ENCODE data around the gene FRMD4A. TPM values are rescaled to one million over a fixed set of nuclear protein-coding genes. Genes with fewer than 3 reads are reported as not detected.

Gene FRMD4A
- total RNA-seq, 4 donors from 2014 or later = 4.4 to 7.1 (median 5.2) TPM

GRCh38 chr10:14181567-14181936, 149.2 kb downstream of the FRMD4A start:
- H3K4me1 ChIP-seq = no peaks in the 10 kb centered on the region
- in situ Hi-C loops (cut with MboI; ENCODE audit: low sequenced_read_pairs in 4 of 4) (loop anchor here in 1 of 4 donors (25.0 kb wide), 1 partner anchor 306 kb away; no protein-coding TSS in a partner anchor), intact Hi-C loops (cut with DNase I; ENCODE audit: low total_unique reads) (no loop called here)

GRCh38 chr10:14180911-14181566, 149.7 kb downstream of the FRMD4A start:
- no peak for DNase-seq
- Histone ChIP-seq H3K27me3 (peaks cover 0 to 10% (median 0%) of the 10 kb centered on the region in 3 donors), H3K4me3 (no peak overlapping the region), H3K36me3 (no peaks in the 10 kb centered on the region), H3K27ac (no peak overlapping the region), H3K9me3 (no peaks in the 10 kb centered on the region), H3K4me1 (no peaks in the 10 kb centered on the region)
- intact Hi-C loops (cut with DNase I; ENCODE audit: low total_unique reads) = no loop called here
- TF ChIP-seq CTCF (IDR thresholded peaks at IDR 0.05 in 4 of 5, conservative IDR thresholded peaks at IDR 0.05 in 1 of 5) = no peak
- TF ChIP-seq POLR2A (IDR thresholded peaks at IDR 0.05) = no peak
- in situ Hi-C loops (cut with MboI; ENCODE audit: low sequenced_read_pairs in 4 of 4) = loop anchor here in 1 of 4 donors (25.0 kb wide), 1 partner anchor 306 kb away; no protein-coding TSS in a partner anchor
- no peak for ATAC-seq

More at GRCh38 chr10:14181567-14181936, 149.2 kb downstream of the FRMD4A start:
- no peaks in the 10 kb centered on the region for H3K36me3 ChIP-seq
- ATAC-seq = no peak
- DNase-seq = no peak
- H3K4me3 ChIP-seq = no peak overlapping the region
- peaks cover 0 to 10% (median 0%) of the 10 kb centered on the region in 3 donors for H3K27me3 ChIP-seq
- no peak for TF ChIP-seq POLR2A (IDR thresholded peaks at IDR 0.05)
- TF ChIP-seq CTCF (IDR thresholded peaks at IDR 0.05 in 4 of 5, conservative IDR thresholded peaks at IDR 0.05 in 1 of 5) = no peak
- no peaks in the 10 kb centered on the region for H3K9me3 ChIP-seq
- no peak overlapping the region for H3K27ac ChIP-seq

GRCh38 chr10:14179251-14179650, 151.5 kb downstream of the FRMD4A start:
- no peak overlapping the region for H3K27ac ChIP-seq
- H3K36me3 ChIP-seq = no peaks in the 10 kb centered on the region
- in situ Hi-C loops (cut with MboI; ENCODE audit: low sequenced_read_pairs in 4 of 4) = loop anchor here in 1 of 4 donors (25.0 kb wide), 1 partner anchor 308 kb away; no protein-coding TSS in a partner anchor
- no peaks in the 10 kb centered on the region for H3K9me3 ChIP-seq
- intact Hi-C loops (cut with DNase I; ENCODE audit: low total_unique reads) = no loop called here
- DNase-seq = no peak
- no peak overlapping the region for H3K4me3 ChIP-seq
- TF ChIP-seq CTCF (IDR thresholded peaks at IDR 0.05 in 4 of 5, conservative IDR thresholded peaks at IDR 0.05 in 1 of 5) (no peak), POLR2A (IDR thresholded peaks at IDR 0.05) (no peak)
- no peak for ATAC-seq
- H3K27me3 ChIP-seq = peaks cover 0 to 10% (median 0%) of the 10 kb centered on the region in 3 donors
- H3K4me1 ChIP-seq = no peaks in the 10 kb centered on the region

- no peaks in the 10 kb centered on the region for H3K36me3 ChIP-seq
- intact Hi-C loops (cut with DNase I; ENCODE audit: low total_unique reads) (no loop called here), in situ Hi-C loops (cut with MboI; ENCODE audit: low sequenced_read_pairs in 4 of 4) (no loop called here)
- DNase-seq (no peak), ATAC-seq (peak in 1 of 2 donors; percentile 30)
- no peaks in the 10 kb centered on the region for H3K9me3 ChIP-seq
- H3K4me3 ChIP-seq = peak overlapping the region; percentile 37 to 43 (median 40)
- TF ChIP-seq CTCF (IDR thresholded peaks at IDR 0.05 in 4 of 5, conservative IDR thresholded peaks at IDR 0.05 in 1 of 5) (no peak), POLR2A (IDR thresholded peaks at IDR 0.05) (no peak)
- no peak overlapping the region for H3K27ac ChIP-seq
- peaks cover 0 to 12% (median 0%) of the 10 kb centered on the region in 3 donors for H3K27me3 ChIP-seq
- H3K4me1 ChIP-seq = no peaks in the 10 kb centered on the region
Observed at GRCh38 chr10:14173706-14174594, 156.8 kb downstream of the FRMD4A start.
